Stimulated activated CD4-positive, alpha-beta T cell treated with anti-CD3 and anti-CD28 coated beads, TNF-alpha, amount 100 ng/mL, for 24 hours (primary cell): ENCODE measurements around the gene PFKFB1.
A peak's percentile ranks its signal among the peaks of the same experiment; 100 is the strongest.

ENCODE experiments used
- DNase-seq, 3 experiments: peaks; one replicate each; pipeline ENCODE4 v3.0.0-alpha.2; 2020; ENCODE audit warnings: low read depth in 3 of 3

PFKFB1 gene

GRCh38 chrX:54994099-54994498, at the start of gene PFKFB1:
PFKFB1 (minus strand) TSS chrX:54994188; CDS start chrX:54994007, 181 bp downstream.
- DNase-seq, result no peak

GRCh38 chrX:55041514-55041913, 47.5 kb upstream of the PFKFB1 start:
- DNase-seq, result no peak

- no peak for DNase-seq
These were observed 45.5 kb upstream of the PFKFB1 start for GRCh38 chrX:55039471-55039870.

- no peak for DNase-seq
These were observed 39.4 kb upstream of the PFKFB1 start for GRCh38 chrX:55033429-55033828.

GRCh38 chrX:55030271-55031205, 36.5 kb upstream of the PFKFB1 start, which contains the start of gene ALAS2:
ALAS2 (minus strand) TSS chrX:55030977; CDS start chrX:55026000, 4,977 bp downstream.
- no peak for DNase-seq

- no peak for DNase-seq
These were observed 35.3 kb upstream of the PFKFB1 start for GRCh38 chrX:55029291-55029690.

GRCh38 chrX:55028611-55029010, 34.6 kb upstream of the PFKFB1 start:
- no peak for DNase-seq

- no peak for DNase-seq
These were observed 34.1 kb upstream of the PFKFB1 start for GRCh38 chrX:55028040-55028439.

GRCh38 chrX:55026840-55027239, 32.9 kb upstream of the PFKFB1 start:
- no peak for DNase-seq

GRCh38 chrX:55026143-55026542, 32.2 kb upstream of the PFKFB1 start:
- no peak for DNase-seq

GRCh38 chrX:55014897-55015299, 20.9 kb upstream of the PFKFB1 start:
- DNase-seq, result no peak

- no peak for DNase-seq
These were observed 17.3 kb upstream of the PFKFB1 start for GRCh38 chrX:55011294-55011693.

GRCh38 chrX:55008571-55009358, 14.8 kb upstream of the PFKFB1 start:
- DNase-seq, result peak in 1 of 3 experiments; percentile 14

GRCh38 chrX:55007656-55008055, 13.7 kb upstream of the PFKFB1 start:
- no peak for DNase-seq

GRCh38 chrX:55006827-55007621, 13.0 kb upstream of the PFKFB1 start:
- DNase-seq, result no peak

GRCh38 chrX:55005256-55005655, 11.3 kb upstream of the PFKFB1 start:
- no peak for DNase-seq

GRCh38 chrX:55004231-55004630, 10.2 kb upstream of the PFKFB1 start:
- no peak for DNase-seq

- DNase-seq, result peak; percentile 70 to 85 (median 78)
These were observed 6.0 kb upstream of the PFKFB1 start, which contains the start of gene APEX2 for GRCh38 chrX:54999717-55000598. APEX2 (plus strand) TSS chrX:55000363; CDS start chrX:55000423, 60 bp downstream.

- DNase-seq, result no peak
These were observed 1.6 kb upstream of the PFKFB1 start for GRCh38 chrX:54995621-54996020.

- no peak for DNase-seq
These were observed 822 bp upstream of the PFKFB1 start for GRCh38 chrX:54994668-54995351.
